Measurements from ENCODE around the gene POLR3G. TPM values are rescaled to one million over a fixed set of nuclear protein-coding genes. Genes with fewer than 3 reads are reported as not detected.

The POLR3G gene, protein sequence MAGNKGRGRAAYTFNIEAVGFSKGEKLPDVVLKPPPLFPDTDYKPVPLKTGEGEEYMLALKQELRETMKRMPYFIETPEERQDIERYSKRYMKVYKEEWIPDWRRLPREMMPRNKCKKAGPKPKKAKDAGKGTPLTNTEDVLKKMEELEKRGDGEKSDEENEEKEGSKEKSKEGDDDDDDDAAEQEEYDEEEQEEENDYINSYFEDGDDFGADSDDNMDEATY
- total RNA-seq, result 6.9 and 11.1 TPM in 2 replicates

DNA sequence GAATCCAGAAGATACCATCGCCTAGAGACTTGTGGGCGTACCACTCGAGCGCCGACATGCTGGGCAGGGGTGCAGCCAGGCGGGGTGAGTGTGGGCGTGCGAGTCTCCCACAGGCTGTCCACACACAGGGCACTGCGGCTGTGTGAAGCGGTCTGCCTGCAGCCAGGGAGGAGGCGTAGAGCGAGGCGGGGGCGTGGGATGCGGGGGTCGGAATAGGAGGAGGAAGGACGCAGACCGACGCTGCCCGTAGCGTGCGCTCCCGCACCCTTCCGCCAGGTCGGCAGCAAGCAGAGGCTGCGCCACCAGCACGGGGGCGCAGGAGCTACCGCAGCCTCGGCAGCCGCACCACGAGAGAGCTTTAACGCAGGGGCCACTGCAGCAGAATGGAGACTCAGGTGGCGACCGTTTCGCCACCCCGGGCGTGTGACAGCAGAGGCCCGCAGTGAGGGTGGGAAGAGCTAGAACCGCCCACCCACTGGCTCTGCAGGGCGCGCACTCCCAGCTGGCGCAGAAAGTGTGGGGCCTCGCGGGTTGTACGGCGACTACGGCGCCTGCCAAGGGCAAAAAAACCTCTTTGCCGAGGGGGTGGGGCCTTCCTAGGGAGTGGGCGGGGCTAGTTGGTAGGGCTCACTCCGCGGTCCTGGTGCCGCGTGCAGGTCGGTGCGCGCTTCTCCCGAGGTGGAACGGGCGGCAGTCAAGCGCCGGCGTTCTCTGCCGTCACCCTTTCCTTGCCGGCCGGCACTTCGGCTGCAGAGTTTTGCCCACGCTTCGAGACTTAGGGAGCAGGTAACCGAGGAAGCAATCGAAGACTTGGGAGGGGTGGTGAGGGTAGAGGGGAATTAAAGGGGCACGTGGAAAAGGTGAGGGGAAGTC lies at the start of gene POLR3G, which contains the start of gene MBLAC2:
Gene POLR3G, plus strand, starts transcription at position 630 of the 873 bp plus-strand sequence. CDS start 10,704 bp downstream, outside the sequence.
Gene MBLAC2, minus strand, starts transcription at position 537 of the 873 bp plus-strand sequence. Its CDS starts 479 bp downstream, at position 58.

DNA sequence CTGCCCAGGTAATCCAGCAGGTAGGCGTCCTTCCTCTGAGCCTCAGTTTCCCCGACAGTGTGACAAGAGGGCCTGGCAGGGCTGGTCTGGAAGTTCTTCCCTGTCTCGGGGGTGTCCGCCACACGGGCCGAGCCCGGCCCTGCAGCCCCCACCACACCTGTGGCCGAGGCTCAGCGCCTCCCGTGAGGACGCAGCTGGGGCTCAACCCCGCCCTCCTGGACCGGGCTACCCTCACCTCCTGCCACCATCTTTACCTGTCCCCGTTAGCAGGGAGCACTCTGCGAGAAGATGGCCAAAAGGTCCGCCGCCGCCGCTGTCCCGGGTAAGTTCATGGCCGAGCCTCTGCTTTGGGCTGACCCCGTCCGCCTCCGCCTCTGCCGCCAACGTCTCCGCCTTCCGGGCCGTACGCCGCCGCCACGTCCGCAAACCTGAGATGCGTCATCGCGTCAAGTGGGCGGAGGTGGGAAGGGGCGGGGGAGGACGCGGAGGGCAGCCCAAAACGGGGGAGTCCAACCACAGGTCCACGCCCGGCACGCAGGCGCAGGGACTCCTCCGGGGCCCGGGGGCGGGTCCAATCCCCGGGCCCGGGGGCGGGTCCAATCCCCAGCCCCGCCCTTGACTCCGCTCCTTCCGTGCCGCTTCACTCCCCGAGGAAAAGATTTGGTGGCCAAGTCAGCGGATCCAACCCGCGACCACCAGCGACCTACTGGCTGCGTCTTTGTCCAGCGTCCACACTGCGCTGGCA lies 54.7 kb downstream of the POLR3G start, which contains the start of gene LYSMD3:
Gene LYSMD3, minus strand, starts transcription at position 391 of the 745 bp plus-strand sequence. CDS start 4,295 bp downstream, outside the sequence.

DNA sequence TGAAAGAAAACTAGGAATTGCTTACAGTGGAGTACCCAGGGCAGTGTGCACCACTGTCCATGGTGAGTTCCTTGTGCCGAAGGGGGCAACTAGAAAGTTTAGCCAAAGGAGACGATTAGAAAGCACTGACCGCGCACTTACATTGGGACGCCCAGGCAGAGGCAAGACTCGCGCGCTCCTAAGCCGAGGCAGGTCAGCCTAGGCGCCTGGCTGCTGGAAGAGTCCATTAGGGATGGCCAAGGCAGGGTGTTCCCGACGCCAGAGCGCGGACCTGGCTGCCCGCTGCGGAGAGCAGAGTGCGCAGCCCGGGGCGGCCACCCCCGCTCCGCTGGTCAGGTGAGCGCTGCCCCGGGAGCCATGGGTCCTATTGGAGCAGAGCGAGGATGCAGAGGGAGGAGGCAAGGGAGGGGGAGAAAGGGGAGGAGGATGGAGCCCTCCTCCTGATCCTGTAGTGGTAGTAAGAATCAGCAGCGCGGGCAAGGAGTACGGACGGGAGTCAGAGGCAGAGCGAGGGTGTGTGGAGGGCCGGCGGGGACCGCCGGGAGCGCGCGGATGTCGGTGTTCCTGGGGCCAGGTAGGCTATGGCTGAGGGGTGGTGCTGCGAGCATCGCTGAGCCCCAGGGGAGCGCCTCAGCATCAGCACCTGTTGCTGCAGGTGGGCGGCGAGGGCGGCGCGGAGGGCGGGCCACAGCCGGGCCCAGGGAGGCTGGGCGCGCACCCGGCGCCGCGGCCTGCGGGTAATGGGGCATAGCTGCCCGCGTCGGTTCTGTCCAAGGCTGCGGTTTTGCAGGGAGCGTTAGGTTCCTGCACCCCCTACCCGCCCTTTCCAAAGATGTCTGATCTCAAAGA lies 83.9 kb downstream of the POLR3G start, which contains the start of gene ADGRV1:
Gene ADGRV1, plus strand, starts transcription at position 454 of the 849 bp plus-strand sequence. Its CDS starts 99 bp downstream, at position 553.

Other genes starting within 250 kb of the POLR3G start
- 7.6 and 21.2 TPM in 2 replicates for gene CETN3, start 65.1 kb upstream of the POLR3G start, total RNA-seq
- gene MBLAC2, start 93 bp upstream of the POLR3G start, total RNA-seq, result 4.0 and 4.2 TPM in 2 replicates
- 13.6 and 23.0 TPM in 2 replicates for gene LYSMD3, start 54.7 kb downstream of the POLR3G start, total RNA-seq
- gene ADGRV1, start 83.9 kb downstream of the POLR3G start, total RNA-seq, result 0.50 and 0.58 TPM in 2 replicates